ENCODE results near the gene AIFM1.

DNA sequence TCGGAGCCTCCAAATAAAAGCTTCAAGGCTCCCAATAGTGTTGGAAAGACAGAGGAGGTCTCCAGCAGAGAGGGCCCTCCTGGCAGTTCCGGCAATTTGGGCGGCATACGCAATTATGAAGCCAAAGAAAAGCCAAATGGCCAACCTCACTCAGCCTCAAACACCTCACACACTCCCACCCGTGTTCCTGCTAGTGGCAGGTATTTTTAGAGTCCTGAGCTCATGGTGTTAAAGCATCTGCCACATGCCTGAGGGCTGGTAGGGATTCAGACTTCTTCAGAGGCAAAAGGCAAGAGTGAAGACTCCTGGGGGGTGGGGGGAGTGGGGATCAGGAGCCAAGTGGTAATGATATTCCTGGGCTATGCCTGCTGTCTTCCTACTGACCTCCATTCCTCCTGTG lies 13.5 kb upstream of the AIFM1 start:
- TF ChIP-seq, protein P1, sequence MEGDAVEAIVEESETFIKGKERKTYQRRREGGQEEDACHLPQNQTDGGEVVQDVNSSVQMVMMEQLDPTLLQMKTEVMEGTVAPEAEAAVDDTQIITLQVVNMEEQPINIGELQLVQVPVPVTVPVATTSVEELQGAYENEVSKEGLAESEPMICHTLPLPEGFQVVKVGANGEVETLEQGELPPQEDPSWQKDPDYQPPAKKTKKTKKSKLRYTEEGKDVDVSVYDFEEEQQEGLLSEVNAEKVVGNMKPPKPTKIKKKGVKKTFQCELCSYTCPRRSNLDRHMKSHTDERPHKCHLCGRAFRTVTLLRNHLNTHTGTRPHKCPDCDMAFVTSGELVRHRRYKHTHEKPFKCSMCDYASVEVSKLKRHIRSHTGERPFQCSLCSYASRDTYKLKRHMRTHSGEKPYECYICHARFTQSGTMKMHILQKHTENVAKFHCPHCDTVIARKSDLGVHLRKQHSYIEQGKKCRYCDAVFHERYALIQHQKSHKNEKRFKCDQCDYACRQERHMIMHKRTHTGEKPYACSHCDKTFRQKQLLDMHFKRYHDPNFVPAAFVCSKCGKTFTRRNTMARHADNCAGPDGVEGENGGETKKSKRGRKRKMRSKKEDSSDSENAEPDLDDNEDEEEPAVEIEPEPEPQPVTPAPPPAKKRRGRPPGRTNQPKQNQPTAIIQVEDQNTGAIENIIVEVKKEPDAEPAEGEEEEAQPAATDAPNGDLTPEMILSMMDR (IDR thresholded peaks at IDR 0.05) = no peak
- no peak for TF ChIP-seq POLR2A (IDR thresholded peaks at IDR 0.05)
